ENCODE data around the gene SLC22A1.

- TF ChIP-seq CTCF (conservative IDR thresholded peaks at IDR 0.05; ENCODE audit: low read depth, low read length) (no peak), POLR2A (IDR thresholded peaks at IDR 0.05; ENCODE audit: low read depth, low read length) (no peak), RCOR1 (IDR thresholded peaks at IDR 0.05; ENCODE audit: insufficient replicate concordance, low read length) (no peak), FOS (IDR thresholded peaks at IDR 0.05; ENCODE audit: low read depth, low read length) (no peak), ELK1 (IDR thresholded peaks at IDR 0.05; ENCODE audit: borderline replicate concordance, low read depth, low read length) (no peak), CEBPB (IDR thresholded peaks at IDR 0.05; ENCODE audit: low read depth, low read length) (no peak), BHLHE40 (IDR thresholded peaks at IDR 0.05; ENCODE audit: low read depth, low read length) (no peak), USF2 (IDR thresholded peaks at IDR 0.05; ENCODE audit: low read depth, low read length) (no peak), CHD1 (IDR thresholded peaks at IDR 0.05; ENCODE audit: low read depth, low read length) (no peak)
Observed at GRCh38 chr6:160154471-160154870, 32.9 kb downstream of the SLC22A1 start.
